ENCODE results near the gene AHDC1.

DNA sequence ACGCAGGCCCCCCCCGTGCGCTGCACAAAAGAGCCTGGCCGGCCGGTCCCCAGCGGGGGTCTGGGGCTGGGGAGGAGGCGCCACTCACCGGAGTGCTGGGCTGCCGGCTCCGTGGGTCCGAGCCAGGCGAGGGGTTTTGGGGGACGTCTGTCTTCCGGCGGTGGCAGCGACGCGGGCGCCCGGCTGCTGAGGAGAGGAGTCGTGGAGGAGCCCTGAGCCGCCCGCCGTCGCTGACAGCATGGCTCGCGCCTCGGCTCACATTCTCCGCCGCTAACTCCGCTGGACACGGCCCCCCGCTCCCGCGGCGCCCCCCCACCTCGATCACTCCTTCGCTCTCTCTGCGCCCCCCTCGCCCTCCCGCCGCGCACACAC lies 649 bp downstream of the AHDC1 start:
- TF ChIP-seq, protein P1, sequence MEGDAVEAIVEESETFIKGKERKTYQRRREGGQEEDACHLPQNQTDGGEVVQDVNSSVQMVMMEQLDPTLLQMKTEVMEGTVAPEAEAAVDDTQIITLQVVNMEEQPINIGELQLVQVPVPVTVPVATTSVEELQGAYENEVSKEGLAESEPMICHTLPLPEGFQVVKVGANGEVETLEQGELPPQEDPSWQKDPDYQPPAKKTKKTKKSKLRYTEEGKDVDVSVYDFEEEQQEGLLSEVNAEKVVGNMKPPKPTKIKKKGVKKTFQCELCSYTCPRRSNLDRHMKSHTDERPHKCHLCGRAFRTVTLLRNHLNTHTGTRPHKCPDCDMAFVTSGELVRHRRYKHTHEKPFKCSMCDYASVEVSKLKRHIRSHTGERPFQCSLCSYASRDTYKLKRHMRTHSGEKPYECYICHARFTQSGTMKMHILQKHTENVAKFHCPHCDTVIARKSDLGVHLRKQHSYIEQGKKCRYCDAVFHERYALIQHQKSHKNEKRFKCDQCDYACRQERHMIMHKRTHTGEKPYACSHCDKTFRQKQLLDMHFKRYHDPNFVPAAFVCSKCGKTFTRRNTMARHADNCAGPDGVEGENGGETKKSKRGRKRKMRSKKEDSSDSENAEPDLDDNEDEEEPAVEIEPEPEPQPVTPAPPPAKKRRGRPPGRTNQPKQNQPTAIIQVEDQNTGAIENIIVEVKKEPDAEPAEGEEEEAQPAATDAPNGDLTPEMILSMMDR (IDR thresholded peaks at IDR 0.05; ENCODE audit: poor library complexity) = no peak
- TF ChIP-seq EZH2 (IDR thresholded peaks at IDR 0.05; ENCODE audit: borderline replicate concordance) = no peak
- no peak for TF ChIP-seq EZH2phosphoT487 (IDR thresholded peaks at IDR 0.05; ENCODE audit: low read depth, severe bottlenecking, unreplicated experiment)
